Epithelial cell of esophagus (primary cell): ENCODE data around the gene MYBPC2.

ENCODE experiments used
- DNase-seq: peaks from one replicate; pipeline ENCODE4 v3.0.0; 2010; ENCODE audit warnings: low read depth
- H3K4me3 ChIP-seq: 2 replicates; pipeline ENCODE4 v1.5.1; 2011; ENCODE audit warnings: mild to moderate bottlenecking, low read length, control low read depth
- TF ChIP-seq, protein P1 (sequence below): IDR thresholded peaks from 2 replicates; pipeline ENCODE4 v1.5.1; 2011; ENCODE audit warnings: low read depth, mild to moderate bottlenecking, low read length, control low read depth, inconsistent platforms; ENCODE audit not compliant: insufficient read depth; ENCODE audit errors: missing control alignments

MYBPC2 gene

DNA sequence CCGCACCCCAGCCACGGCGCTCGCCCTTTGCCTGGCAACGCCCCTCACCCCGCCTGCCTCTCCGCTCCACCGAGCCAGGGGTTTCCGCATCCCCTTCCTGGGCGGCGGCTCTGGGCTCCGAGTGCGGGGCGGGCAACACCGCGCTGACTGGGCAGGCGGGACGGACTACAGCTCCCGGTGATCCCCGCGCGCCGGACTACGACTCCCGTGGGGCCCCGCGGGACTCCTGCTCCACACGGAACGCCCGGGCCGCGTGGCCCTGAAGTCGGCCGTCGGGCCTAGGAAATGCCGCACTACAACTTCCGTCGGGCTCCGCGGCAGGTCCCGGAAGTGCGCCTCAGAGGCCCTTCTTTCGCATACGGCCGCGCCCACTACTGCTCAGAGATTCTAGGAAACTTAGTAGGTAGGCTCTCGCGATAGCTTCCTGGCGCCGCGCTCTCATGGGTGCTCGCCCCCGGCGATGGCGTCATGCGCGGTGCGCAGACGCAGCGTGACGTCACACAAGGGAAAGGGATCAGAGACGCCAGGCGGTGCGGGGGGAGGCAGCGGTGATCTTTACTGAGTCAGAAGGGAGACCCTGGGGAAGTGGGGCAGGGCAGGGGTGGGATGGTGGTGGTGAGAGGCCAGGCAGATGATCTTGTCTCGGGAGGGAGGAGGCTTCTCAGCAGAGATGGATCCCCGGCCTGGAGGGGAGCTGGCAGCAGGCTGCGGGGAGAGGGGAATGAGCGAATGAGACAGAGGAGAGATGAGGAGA, 78.6 kb downstream of the MYBPC2 start, which contains the start of gene JOSD2:
JOSD2 (minus strand) TSS at position 123 of the 754 bp plus-strand sequence. CDS start 760 bp downstream, outside the sequence.
- H3K4me3 ChIP-seq = peak within 1 kb of the TSS; percentile 73
- peak; percentile 99 for DNase-seq
- TF ChIP-seq, protein P1, sequence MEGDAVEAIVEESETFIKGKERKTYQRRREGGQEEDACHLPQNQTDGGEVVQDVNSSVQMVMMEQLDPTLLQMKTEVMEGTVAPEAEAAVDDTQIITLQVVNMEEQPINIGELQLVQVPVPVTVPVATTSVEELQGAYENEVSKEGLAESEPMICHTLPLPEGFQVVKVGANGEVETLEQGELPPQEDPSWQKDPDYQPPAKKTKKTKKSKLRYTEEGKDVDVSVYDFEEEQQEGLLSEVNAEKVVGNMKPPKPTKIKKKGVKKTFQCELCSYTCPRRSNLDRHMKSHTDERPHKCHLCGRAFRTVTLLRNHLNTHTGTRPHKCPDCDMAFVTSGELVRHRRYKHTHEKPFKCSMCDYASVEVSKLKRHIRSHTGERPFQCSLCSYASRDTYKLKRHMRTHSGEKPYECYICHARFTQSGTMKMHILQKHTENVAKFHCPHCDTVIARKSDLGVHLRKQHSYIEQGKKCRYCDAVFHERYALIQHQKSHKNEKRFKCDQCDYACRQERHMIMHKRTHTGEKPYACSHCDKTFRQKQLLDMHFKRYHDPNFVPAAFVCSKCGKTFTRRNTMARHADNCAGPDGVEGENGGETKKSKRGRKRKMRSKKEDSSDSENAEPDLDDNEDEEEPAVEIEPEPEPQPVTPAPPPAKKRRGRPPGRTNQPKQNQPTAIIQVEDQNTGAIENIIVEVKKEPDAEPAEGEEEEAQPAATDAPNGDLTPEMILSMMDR = no peak

DNA sequence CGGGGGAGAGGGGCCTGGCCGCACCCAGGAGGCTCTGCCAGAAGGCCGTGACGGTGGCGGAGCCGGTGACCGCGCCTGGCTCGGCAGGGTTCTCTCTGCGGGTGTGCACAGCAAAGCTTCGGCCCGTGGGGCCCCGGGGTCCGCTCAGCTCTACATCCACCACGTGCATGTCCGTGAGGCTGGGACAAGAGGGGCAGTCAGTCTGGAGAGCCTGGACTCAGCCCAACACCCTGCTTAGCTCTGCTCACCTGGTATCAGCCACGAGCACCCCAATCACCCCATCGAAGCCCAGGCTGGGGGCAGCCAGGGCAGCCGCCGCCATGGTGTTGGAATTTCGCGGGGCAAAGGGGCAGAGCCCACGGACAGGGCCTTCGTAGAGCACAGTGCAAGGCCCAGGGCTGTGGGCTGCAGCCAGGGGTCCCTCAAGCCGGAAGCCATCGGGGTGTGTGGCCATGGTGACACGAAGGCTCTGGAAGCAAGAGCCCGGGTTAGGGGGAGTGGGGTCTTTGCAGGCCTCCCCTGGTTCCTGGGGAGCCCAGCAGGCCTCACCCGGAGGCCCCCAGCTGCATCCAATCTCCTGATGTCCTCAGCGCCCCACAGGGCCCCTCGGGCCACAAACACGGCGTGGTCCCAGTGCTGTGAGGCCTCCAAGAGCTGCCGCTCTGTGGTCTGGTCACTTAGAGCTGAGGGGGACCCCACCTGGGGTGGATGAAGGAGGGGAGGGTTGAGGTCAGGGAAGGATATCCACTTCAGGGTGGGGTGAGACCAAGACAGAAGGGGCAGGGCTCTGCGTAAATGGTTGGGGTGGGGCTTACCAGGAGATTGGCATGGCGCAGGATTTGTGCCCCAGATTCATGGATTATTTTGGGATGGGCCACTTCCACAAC, 79.7 kb downstream of the MYBPC2 start:
- TF ChIP-seq, protein P1 = no peak
- H3K4me3 ChIP-seq = peak overlapping the region; percentile 73
- DNase-seq = no peak

DNA sequence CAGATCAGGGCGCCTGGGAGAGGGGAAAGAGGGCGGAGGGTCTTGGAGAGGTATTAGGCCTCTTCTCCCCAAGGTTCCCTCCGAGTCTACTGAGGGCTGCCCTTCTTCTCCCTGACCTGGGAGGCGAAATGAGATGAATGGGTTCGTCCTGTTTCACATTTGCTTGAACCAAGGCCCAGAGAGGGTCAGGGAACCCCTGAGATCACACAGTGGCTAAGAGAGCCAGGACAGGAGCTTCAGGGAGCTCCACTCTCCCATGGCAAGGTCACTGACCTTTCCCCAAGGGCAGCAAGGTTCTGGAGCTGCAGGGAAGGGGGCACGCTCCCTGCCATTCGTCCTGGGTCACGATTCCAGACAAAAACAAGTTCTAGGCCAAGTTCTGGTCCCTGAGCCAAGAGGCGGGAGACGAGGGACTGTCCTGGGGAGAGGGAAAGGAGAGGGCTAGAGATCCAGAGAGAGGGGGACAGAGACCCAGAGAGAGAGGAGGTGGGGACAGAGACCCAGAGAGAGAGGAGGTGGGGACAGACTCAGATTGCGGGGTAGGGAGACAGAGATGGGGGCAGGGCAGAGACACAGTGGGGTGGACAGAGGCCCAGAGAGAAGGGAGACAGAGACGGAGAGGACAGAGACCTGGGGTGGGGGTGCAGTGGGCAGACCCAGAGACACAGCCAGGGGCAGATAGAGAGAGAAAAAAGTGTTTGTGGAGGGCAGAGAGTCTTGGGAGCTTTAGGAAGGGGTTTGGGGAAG, 80.5 kb downstream of the MYBPC2 start:
- TF ChIP-seq, protein P1 = no peak
- DNase-seq = no peak
- no peak overlapping the region for H3K4me3 ChIP-seq

DNA sequence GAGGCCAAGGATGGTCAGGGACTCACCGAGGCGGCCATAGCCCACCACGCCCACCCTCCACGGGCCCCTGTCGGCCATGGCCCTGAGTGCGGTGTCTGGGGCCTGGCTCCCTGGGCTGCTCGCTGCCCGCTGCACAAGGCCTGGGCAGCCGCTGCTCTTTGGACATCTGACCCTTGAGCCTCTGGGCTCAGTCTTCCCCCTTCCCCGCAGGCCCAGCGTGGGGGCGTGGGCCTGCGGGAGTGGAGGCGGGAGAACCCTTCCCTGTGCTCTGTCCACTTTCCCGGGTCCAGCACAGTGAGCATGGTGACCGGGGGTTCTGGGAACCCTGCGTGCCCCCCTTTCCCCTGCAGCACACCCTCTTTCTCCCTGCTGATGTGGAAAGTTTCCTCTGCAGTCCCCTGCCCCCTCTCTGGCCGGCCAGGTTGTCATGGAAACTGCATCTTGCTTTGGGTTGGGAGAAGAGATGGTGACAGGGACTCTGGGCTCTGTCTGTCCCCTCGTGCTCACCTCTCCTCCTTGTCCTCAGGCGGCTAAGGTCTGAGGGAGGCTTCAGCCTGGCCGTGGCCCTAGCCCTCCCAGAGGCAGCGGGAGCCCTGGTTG, 81.2 kb downstream of the MYBPC2 start, which contains the start of gene ASPDH:
ASPDH (minus strand) TSS at position 168 of the 600 bp plus-strand sequence; CDS start at position 78, 90 bp downstream.
- TF ChIP-seq, protein P1 = no peak
- no peak for DNase-seq
- no peak within 1 kb of the TSS for H3K4me3 ChIP-seq

DNA sequence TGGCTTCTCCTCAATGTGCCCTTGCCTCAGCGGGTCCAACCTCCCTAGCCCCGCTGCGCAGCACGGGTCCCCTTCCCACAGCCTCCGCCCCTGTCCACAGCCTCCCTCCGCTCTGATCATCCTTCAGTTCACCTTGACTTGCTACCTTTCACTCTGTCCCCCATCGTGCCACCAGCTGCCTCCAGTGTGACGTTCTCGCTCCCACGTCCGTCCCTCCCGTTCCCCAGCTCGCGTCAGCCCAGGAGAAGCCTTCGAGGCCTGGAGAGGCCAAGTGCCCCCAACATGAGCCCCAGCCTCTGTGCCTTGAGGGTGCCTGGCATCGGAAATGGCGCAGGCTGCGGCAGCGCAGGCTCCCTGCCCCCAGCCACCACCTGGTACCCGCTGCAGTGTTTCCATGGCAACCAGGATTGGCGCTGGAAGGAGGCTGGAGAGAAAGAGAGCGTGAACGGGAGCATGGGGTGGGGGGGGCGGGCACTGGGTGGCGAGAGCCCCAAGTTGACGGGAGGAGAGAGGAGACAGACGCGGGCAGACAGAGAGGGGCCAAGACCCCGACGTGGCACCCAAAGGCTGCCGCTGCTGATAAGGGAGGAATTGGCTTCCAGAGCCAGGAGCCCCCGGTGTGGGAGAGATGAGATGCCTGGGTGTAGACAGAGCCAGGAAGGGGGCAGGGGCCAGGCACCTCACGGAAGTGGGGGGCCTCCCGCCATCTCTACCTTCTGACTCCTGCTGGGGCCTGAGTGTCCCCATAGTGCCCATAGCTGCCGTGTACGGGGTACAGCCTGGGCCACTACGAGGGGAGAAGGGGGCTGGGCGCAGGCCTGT, 81.9 kb downstream of the MYBPC2 start:
- no peak overlapping the region for H3K4me3 ChIP-seq
- DNase-seq = no peak

More for the DNA sequence above, 81.9 kb downstream of the MYBPC2 start:
- TF ChIP-seq, protein P1 = no peak
